H1 (cell line): ENCODE measurements around the gene PHTF2. TPM values are rescaled to one million over a fixed set of nuclear protein-coding genes. Genes with fewer than 3 reads are reported as not detected.

Source experiments
- RAD21 ChIP-seq, 2 experiments: IDR thresholded peaks in 1 of 2; conservative IDR thresholded peaks in 1 of 2; 2 replicates each; pipeline ENCODE4 v1.6.1; 2011; ENCODE audit warnings: low read depth in 2 of 2, low read length in 2 of 2, improper control_type of control experiment in 1 of 2, inconsistent platforms in 1 of 2, mild to moderate bottlenecking in 1 of 2, moderate library complexity in 1 of 2
- polyA plus RNA-seq, 7 experiments: library from polyadenylated mRNA; depleted of rRNA in 3 of 7; stranded (reverse) in 5 of 7; unstranded in 2 of 7; fragments of >200 nt in 5 of 7; fragments of 200-250 nt in 2 of 7; gene quantifications; 1 replicate in 5 of 7; 2 replicates in 1 of 7; 4 replicates in 1 of 7; pipeline versions ENCODE4 v1.2.1 to v1.2.3, GENCODE V29; 2011 to 2013; ENCODE audit warnings: missing spikeins in 2 of 7, mixed read lengths in 2 of 7
- total RNA-seq: library from RNA; stranded (reverse); fragmentation: NEBNext Ultra II Directional; extraction: Animal tissue kit (Norgen Biotek cat#: 25700); gene quantifications from 2 replicates; pipeline ENCODE4 v1.2.1, GENCODE V29; 2021

Gene PHTF2
- total and polyA plus RNA-seq, 2 of the 8 experiments (the other 6 are each of a cell fraction or from before 2014, with no cell fraction given): 9.0 to 25.4 TPM

DNA sequence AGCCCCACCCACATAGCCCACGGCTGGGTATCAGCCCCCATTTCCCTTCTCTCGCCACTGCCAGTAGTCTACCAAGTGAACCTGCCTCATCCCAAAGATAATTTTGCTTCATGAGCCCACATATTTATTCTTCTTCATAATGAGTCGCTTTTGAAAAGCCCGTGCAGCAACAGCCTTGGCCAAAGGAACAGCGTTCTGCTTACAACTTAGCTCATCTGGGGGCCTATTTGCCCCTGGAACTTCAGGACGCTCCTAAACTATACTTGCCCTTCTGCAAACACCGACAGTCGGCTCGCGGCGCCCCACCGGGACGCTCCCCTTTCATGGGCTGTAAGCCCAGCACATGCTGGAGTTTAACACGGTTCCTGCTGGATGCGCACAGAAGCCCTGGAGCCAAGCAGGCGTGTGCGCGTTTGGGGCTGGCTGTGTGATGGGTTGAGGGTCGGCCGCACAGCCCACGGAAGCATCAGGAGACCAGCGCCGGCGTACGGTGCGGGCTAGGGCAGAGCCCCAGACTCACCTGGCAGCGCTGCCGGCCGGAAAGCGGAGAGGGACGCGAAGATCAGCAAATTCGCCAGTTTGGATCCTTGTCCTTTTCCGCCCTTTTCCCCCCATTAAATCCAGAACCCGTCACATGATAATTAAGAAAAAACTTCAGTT lies 709 bp upstream of the PHTF2 start (continued):
- TF ChIP-seq RAD21 (IDR thresholded peaks at IDR 0.05 in 1 of 2, conservative IDR thresholded peaks at IDR 0.05 in 1 of 2; ENCODE audit: low read depth in 2 of 2, low read length in 2 of 2): no peak
